ENCODE results near the gene MAP4K4.

MAP4K4 gene

DNA sequence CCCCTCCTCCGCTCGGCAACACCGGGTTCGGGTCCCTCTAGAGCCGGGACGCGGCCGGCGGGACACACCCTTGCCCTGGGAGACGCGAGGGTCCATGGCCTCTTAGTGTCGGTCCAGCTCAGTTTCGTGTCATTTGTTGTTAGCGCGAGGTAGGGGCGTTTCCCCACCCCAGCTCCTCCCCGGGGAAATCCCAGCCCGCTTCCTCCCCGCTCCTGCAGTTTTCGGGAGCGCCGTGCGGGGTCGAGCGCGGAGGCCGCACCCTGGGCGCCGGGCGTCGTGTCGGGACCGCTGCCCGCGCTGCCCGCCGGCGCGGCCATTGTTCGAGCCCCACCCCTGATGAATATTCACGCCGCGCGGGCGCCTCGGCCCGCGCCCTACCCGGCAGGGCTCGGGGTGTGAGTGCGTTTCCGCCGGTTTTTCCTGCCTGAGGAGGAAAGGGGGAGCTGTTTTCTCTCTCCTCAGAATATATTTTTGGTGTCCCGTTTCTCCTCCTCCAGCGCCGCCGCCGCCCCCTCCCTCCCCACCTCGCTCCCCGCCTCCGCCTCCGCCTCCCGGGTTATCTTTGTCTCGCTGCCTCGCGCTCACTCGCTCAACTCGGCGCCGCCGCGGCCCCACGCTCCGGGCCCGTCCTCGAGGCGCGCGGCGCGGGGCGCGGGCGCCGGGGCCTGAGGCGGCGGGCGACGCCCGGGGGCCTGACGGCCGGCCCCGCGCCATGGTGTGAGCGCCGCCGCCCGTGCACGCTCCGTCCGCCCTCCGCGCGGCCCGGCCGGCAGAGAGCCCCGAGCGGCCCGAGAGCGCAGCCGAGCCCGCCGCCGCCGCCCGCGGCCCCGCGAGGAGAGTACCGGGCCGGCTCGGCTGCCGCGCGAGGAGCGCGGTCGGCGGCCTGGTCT is at the start of gene MAP4K4:
Gene MAP4K4, plus strand, starts transcription at position 584 of the 890 bp plus-strand sequence. CDS start 374 bp downstream, outside the sequence.
- DNase-seq: peak; percentile 83

DNA sequence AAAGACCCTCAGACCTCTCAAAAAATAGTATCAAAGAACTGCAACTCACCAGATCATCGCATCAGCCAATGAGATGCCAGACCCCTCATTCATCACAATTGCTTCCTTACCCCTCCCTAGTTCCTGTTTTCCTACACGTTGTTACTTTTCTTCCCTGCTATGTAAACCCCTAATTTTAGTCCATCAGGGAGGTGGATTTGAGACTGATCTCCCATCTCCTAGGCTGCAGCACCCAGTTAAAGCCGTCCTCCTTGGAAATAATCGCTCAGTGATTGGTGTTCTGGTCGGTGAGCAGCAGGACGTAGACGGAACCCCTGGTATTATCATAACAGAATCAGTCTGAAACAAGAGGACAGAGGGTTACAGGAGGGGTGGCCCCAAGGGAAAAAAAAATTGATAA is 44.0 kb upstream of the MAP4K4 start:
- no peak for DNase-seq

DNA sequence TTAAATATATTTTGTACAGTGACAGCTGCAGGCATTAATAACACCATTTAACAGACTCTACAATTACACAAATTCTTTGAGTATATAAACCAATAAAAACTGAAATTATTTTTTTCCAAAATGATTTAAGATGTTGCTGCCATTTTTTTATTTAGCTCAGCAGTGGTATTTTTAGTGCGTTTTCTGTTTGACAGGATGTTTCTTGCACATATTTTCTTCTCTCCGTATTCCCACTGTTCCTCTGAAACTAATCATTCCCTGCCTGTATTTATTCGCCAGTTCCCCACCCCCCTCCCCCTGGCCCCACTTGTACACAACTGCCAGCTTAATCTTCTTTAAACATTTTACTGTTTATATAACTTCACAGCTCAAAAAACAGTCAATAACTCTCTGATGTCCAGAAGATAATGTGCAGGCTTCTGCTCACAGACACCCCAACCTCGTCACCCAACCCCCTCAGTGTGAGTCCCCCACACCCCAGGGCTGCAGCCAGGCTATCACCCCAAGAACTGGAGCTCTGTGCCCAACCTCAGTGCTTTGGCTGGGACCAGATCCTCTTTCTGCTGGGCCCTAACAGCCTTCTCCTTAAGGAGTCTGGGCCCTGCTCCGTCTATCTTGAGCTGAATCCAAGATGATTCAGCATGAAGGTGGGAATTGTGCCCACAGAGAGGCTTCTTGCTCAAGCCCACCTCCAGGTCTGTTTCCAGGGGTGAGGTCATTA is 41.6 kb upstream of the MAP4K4 start:
- no peak for DNase-seq

DNA sequence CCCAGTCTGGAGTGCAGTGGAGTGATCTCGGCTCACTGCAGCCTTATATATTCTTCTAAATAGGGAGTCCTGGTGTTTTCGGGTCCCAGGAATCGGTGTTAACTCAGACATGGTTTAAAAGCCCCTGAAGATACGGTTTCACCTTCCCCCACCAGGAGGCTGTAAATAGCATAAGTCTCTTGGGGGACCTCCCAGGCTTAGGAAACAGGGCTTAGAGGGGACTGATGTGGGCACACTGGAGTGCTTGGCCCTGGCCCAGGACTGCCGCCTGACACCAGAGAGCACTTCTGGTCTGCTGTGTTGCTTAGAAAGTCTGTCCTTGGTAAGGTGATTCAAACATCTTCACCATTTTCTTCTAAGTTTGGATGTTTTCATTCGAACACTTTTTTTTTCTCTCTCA is 39.7 kb upstream of the MAP4K4 start:
- no peak for DNase-seq

DNA sequence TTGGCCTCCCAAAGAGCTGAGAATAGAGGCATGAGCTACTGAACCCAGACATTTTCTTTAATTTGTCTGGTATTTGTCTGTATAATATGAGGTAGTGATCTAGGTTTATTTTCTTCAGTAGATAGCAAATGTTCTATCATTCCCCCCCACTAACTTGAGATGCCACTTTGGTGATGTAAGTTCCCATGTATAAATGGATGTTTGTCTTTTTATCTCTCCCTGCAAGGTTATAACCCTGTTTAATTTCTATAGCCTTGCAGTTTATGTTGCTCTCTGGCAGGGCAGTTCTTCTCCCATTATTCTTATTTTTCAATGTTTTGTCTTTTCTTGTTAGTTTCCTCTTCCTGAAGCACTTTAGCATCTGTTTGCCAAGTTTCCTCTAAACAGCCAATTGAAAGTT is 39.1 kb upstream of the MAP4K4 start:
- DNase-seq: no peak

DNA sequence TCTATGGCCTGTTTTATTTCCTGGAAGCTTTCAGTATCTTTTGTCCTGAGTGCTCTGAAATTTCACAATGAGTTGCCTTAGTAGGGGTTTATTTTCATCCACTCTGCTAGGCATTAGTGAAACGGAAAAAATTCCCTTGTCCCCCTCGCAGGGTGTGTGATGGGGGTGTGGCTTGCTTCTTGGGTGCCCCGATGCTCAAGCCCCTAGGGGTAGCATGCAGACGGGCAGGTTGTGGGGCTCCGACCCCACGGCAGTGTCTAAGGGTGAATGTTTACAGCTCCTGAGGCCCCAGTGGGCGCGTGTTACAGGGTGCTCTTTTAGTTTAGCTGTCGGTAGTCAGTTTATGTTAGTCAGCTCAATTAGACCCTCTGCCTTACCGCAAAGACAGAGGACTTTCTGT is 32.2 kb upstream of the MAP4K4 start:
- DNase-seq: no peak

DNA sequence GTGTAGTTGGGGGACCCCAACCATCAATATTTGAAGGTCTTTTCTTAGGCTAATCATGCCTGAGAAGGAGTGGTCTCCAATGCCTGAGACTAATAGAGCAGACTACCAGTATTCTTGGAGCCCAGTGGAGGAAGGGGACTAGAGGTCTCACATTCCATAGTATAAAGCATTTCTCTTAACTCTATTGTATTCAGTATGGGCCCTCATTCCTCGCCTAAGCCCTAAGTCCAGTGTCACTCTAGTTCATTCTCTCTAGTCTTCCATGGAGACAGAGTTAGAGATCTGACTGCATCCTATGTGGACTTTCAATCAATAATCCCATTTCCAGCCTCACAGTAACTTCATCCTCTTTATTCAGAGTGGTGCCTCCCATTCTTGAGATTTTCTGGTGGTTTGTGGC is 29.7 kb upstream of the MAP4K4 start:
- DNase-seq: no peak

DNA sequence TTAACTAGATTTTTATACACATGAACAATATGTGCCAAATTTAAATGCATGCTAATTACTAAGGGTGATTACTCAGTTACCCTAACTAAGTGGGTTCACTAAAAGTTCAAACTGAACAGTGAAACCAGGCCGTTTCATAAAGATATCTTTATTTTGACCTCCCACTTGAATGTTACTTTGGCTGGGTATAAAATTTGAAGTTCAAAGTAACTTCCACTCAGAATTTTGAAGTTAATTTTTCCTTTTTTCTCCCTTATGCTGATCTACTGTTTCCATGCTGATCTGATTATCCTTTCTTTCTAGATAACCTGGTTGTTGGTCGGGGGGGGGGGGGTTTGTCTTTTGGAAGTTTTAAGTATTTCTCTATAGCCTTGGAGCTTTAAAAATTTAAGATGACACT is 25.5 kb upstream of the MAP4K4 start:
- no peak for DNase-seq

DNA sequence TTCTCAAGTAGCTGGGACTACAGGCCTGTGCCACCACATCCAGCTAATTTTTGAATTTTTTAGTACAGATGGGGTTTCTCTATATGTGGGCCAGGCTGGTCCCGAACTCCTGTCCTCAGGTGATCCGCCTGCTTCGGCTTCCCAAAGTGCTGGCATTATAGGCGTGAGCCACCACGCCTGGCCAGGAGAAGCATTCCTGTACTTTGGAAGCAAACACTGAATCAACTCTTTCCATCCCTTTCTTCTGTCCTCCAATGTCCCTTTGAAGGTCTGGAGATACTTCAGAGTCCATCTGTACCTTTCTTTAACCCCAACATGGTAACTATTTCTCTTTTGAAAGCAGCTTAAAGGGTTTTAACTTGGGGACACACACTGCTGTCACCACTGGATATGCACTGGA is 23.6 kb upstream of the MAP4K4 start:
- DNase-seq: no peak

DNA sequence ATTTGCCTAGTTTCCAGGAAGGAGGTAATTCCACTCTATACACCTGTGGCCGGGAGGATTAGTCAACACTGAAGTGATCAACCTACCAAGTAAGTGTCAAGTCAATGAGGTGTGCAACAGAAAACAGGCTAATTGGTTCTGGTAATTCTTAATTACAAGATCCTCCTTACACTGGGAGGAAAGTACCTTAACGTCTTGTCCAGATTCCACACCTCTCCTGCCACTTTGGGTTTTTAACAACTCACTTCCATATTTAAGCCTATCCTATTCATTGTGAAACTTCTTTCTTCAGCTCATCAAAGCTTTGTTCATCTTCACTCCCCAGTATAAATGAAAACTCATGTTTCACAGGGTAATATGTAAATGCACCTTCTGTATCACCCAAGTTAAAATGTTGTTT is 22.0 kb upstream of the MAP4K4 start:
- DNase-seq: no peak

DNA sequence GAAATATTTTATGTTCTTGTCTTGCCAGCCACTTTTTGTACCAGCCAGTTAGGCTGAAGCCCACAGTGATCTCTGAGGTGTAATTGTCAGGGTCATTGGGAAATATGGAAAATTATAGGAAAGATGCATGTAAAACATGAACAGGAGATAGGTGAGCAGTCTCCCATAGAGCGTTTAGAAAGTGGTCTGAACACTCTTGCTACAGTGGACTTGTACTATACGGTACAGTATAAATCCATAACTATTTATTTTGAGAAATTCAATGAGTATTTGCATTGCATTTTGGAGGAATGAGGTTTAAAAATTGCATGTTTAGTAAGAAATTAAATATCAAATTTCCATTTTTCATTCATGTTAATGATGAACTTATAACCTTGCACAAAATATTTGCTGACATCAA is 20.8 kb upstream of the MAP4K4 start:
- no peak for DNase-seq

DNA sequence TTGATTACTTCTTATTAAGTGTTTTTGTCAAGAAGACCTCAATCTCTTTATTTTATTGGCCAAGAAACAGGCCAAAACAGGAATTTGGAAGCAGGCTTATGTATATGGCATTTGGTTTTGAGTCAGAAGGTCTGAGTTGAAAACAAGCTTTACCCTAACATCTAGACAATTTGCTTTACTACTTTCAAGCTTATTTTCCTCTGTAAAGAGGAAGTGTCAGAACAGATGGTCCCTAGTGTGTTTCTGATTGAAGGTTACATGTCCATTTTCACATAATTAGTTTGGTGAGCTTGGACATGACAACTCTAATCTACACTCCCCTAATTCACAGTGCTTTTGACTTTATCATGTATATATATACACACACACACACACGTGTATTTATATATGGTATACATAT is 19.8 kb upstream of the MAP4K4 start:
- no peak for DNase-seq

DNA sequence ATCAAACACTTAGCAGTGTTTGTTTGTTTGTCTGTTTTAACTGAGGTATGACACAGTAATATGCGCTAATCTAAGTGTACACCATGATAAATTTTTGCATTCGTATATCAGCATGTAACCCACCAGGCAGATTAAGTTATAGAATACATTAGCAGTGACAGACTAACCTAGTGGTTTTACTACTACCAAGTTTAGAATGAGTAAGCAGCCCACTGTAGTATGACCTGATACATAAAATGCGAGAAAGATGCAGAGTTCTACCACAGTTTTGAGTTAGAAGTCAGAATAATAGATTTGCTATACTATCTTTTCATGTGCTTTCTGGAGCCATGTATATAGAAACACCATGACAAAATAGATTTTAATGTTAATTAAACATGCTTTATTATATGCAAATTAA is 19.1 kb upstream of the MAP4K4 start:
- DNase-seq: no peak

DNA sequence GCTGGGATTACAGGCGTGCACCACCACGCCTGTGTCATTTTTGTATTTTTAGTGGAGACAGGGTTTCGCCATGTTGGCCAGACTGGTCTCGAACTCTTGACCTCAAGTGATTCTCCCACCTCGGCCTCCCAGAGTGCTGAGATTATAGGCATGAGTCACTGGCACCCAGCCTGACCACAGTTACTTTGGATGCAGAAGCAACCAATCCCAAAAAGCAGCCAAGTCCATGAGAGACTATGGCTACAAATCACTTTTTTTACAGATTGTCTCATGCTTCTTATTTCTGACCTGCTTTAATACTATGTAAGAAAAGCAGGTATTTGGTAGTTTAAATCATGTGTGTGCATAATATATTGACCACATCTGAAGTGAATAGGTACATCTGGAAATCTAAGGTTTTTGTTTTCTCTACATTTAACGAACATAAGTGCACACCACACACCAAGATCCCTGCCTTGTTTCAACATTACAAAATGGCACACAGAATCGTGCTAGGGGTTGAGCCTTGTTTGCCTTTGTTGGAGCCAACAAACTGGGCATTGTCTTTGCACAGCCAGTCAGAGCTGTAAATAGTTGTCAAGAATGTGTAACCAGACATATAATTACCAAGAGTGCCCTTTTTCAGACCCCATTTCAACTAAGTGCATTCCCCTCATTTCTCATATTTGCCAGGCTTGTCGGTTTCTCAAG is 18.3 kb upstream of the MAP4K4 start:
- no peak for DNase-seq

DNA sequence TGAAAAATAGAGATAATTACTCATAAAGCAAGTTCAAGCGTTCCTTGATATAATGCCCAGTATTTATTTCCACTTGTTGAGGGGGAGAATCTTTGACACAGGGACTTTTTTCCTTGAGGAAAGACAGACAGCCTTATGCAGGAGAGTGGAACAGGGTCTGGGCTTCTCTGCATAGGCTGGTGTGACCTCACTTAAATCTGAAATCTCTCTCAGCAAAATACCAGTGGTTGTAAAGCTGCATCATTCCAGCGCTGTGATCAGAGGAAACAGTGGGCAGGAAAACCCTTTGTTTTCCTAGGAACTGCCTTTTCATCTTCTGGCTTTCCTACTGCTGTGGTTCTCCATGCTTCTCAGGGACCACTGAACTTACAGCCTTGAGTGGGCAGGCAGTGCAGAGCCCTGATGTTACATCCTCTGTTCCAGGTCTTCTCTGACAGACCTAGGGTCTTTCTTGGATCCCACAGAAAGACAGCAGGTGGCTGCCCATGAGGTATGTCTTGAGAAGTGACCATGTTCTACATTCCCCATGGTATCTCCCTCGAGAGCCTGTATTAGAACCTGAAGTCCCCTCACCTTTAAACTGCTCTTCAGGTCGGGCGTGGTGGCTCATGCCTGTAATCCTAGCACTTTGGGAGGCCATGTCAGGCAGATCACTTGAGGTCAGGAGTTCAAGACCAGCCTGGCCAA is 17.6 kb upstream of the MAP4K4 start:
- DNase-seq: no peak

DNA sequence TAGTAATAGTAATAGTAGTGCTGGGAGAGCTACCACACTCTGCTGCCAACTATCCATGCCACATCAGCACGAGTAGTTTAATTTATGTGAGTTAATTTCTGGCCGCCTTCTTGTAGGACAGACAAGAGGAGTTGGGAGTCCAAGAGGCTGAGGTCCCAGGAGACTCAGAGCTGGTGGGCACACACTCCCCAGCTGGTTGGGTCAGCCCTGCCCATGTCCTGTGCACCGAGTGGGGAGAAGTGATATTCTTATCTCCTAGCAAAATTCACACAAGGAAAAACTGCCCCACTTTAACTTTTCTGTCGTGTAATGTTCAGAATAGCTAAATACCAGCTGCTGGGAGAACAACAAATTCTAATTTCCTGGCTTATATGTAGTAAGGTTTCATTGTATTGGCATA is 15.2 kb upstream of the MAP4K4 start:
- no peak for DNase-seq

DNA sequence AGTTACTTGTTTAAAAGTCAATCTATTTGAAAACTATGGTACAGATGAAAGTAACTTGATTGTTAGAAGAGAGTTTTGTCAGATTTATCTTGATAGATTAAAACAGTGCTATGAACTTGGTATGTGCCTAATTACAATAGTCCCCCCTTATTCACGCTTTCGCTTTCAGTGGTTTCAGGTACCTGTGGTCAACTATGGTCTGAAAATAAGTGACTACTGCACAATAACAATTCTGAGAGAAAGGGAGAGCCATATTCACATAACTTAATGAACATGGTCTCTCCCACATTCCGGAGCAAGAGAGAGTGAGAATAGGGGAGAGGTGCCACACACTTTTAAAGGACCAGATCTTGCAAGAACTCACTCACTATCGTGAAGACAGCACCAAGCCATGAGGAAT is 13.2 kb upstream of the MAP4K4 start:
- no peak for DNase-seq

DNA sequence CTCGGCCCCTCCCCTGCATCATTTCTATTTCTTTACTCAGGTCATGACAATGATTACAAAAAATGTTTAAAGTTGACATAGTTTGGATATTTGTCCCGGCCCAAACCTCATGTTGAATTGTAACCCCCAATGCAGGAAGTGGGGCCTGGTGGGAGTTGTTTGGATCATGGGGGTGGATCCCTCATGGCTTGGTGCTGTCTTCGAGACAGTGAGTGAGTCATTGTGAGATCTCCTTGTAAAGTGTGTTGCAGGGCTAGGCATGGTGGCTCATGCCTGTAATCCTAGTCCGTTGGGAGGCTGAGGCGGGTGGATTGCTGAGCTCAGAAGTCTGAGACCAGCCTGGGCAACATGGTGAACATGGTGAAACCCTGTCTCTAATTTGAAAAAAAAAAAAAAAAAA is 9.2 kb upstream of the MAP4K4 start:
- DNase-seq: no peak

DNA sequence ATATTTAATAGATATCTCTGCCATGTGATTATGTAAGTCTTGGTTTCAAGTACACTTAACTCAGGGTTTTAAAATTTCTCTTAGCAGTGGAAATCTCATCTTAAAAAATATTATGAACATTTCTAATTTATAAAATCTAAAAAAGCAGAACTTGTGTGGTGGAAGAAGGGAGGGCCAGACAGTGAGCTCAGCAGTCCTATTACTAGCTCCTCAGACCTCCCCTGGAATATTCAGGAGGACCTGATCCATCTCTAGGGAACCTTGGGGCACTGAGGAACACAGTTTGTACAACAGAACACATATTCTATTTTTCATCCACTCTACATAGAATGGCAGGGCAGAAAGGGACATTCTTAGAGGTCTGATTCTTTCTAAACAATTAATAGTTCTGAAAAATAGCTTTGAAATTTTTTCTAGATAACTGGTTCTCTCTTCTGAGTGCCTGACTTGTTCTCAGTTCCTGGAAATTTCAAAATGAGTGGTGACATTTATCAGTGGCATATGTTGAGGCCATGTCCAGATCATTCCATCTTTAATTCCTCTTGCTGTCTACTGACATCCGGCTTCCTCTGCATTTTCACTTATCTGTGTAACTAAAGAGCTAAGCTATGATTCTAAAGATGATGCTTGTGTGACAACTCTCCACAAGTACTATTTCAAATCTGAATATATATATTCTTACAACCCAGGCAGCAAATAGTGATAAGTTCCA is 8.2 kb upstream of the MAP4K4 start:
- DNase-seq: no peak

DNA sequence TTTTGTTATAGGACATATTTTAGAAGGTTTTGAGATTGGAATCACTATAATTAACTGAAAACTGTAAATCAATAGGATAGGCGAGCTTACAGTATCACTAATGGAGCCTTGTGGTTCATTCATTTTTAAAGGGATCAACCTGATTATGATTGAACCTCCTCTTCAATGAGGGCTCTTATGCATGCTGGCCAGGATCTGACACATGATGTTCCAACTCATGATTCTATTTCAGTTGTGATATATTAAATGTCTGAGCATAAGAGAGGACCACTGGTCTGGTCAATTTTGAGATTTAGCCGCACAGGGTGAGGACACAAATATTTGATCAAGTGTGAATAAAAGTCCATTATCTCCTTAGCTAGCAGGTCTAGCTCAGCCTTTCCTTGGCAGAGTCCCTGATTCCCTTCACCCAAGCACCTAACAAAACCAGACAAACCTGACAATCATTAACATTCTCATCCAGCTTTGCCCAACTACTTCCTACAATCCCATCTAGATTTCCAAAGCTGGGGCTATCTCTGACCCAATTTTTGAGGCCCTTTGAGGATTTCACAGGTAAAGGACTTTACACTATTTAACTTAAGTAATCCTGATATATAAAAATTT is 6.9 kb upstream of the MAP4K4 start:
- no peak for DNase-seq

DNA sequence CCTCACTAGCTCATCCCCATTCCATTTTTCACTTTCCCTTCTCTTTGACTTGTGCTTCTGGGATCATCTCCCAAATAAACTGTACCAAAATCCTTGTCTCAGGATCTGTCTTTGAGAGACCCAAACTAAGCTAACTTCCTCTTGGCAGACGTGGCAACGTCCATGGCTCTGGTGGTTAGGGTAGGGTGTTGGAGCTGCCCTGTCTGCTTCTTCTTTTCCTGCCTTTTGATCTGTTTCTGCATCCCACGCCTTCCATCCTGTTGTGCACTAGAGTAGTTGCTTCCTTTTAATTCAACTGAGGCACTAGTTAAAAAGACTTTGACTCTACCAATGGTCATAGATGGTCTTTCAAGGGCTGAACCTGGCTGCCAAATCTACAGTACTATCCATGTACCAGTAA is 5.5 kb upstream of the MAP4K4 start:
- no peak for DNase-seq

DNA sequence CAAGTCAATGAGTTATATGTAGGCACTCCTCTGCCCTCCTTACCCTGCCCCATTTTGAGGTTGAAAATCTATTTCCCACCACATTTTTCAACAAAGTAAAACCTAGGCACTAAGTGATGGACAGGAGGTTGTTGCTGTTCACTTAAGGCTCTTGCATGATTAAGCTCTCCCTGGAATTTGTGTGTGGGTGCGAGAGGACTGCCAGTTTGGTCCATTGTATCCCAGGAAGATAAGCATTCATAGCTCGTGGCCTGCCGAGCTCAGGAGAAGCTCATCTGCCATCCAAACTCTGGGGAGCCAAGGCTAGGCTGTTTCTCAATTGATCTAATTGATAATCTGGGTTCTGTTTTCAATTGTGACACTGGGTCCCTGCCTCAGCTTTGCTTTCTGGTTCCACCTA is 4.7 kb upstream of the MAP4K4 start:
- no peak for DNase-seq

Measured in CD4-positive, alpha-beta T cell treated with Interleukin-10 for 1 hour (primary cell).